NCI-H526 (cell line): ENCODE results near the gene BMP8B.
"Not testable (repeated sequence)": the region's sequence is repeated elsewhere in the genome, so short reads cannot be mapped to it uniquely, and the experiment has no call there.

Experiments used
- DNase-seq, 2 experiments: peaks; one replicate each; lab custom pipeline; 2025; lab: John Stamatoyannopoulos, UW

The BMP8B gene, protein sequence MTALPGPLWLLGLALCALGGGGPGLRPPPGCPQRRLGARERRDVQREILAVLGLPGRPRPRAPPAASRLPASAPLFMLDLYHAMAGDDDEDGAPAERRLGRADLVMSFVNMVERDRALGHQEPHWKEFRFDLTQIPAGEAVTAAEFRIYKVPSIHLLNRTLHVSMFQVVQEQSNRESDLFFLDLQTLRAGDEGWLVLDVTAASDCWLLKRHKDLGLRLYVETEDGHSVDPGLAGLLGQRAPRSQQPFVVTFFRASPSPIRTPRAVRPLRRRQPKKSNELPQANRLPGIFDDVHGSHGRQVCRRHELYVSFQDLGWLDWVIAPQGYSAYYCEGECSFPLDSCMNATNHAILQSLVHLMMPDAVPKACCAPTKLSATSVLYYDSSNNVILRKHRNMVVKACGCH

DNA sequence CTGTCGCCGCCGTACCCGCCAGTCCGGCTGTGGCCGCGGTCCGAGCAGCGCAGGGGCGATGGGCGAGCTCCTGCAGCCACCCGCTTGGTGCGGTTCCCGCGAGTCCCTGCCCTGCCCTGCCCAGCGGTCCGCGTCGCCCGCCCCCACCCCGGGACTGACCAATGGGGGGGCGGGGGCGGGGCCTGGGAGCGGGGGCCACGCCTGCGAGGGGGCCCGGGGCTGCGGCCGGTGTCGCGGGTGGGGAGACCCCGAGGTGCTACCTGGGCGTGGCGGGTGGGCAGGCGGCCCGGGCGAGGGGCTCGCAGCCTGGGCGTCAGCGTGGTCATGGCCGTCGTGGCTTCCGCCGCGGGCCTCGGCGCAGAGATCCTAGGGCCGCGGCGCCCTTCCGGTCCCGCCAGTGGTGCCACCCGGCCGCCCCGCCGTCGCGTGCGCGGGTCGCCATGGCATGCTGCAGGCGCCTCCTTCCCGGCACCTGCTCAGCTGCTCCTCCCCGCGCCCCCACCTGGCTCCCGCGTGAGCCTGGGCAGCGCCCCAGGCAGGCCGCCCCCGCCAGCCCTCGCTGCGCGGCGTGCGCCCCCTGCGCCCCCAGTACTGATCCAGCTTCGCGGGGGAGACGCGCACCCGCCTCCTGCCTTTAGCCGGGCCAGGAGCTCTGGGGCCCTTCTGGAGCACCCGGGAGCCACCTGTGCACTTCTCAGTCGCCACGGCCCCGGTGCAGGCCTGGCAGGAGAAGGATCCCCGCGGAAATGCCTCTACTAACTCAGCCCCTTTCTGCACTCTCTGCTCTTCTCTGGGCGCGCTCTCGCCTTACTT is at the start of gene BMP8B:
TSS of gene BMP8B (minus strand) at position 108 of the 813 bp plus-strand sequence. CDS start 380 bp downstream, outside the sequence.
- DNase-seq: peak; percentile 28 to 84

DNA sequence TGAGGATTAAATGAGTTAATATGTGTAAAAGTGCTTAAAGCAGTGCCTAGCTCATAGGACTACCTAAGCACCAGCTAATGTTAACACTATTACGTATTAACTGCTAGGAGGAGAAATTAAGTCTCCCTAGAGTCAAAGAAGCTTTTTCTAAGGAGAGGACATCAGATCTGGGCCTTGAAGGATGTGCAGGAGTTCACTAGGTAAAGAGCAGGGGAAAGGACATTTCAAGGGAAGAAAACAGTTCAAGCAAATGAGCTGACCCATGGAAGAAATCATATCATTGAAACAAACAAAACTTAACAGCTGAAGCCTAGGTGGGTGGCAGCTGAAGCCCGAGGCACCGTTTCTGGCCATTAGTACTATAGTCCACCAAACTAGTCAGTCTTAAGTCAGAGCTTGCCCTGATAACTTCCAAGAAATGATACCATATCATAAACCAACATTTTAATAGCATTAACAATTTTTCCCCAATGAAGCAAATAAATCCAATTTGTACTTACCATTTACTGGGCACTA is 48.0 kb upstream of the BMP8B start:
- no peak for DNase-seq

DNA sequence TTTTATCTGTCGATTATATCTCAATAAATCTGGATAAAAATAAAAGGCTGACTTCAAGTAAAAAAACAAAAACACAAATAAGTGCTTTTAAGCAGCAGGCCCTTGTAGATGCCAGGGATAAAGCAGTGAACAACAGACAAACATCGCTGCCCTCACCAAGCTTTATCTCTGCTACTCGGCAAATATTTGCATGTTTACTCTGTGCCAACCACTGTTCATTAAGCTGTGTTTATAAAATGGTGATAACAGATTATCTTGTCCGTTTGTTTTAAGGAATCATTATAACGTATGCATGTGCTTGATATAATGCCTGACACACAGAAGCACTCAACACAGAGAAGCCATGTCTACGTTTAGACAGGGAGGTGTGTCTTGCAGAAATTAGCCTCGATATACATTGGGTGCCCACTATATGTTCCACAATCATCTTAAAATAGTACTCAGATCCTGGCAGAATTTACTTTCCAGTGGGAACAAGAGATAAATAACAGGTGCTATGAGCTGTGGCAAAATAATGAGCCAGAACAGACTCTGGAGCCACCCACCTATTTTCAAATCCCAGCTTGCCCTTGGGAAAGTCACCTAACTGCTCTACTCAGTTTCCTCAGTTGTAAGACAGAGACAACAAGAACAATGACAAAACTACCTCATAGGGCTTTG is 47.4 kb upstream of the BMP8B start:
- DNase-seq: no peak

DNA sequence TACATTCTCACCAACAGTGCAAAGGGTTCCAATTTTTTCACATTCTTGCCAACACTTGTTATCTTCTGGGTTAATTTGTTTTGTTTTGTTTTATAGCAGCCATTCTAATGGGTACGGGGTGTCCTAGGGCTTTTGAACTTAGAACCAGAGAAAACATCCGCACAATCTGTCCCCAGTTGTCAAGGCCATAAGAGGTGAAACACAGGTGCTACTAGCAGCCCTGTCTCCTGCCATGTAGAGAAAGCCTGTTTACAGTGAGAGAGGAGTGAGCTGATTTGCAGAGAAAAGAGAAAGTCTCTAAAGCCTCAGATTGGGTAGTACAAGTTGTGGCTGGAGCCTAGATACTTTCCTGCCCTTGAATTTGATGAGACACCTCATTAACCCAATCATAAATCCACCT is 46.4 kb upstream of the BMP8B start:
- DNase-seq: no peak

DNA sequence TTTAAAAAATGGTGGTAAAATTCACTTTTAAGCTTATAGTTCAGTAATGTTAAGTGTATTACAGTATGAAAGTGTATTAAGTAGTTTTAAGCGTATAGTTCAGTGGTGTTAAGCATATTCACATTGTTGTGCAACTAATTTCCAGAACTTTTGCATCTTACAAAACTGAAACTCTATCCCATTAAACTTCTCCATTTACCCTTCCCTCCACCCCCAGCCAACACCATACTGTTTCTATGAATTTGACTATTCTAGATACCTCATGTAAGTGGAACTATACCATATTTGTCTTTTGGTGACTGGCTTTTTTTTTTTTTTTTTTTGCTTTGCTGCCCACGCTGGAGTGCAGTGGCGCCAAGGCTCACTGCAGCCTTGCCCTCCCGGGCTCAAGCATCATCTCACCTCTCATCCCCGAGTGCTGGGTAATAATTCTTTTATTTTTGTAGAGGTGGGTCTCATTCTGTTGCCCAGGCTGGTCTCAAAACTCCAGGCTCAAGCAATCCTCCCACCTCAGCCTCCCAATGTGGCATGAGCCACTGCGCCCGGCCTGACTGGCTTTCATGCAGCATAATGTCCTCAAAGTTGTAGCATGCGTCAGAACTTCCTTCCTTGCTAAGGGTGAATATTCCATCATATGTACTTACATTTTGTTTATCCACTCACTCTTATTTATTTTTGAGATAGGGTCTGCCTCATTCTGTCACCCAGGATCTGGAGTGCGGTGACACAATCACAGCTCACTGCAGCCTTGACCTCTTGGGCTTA is 45.1 kb upstream of the BMP8B start:
- no peak for DNase-seq

DNA sequence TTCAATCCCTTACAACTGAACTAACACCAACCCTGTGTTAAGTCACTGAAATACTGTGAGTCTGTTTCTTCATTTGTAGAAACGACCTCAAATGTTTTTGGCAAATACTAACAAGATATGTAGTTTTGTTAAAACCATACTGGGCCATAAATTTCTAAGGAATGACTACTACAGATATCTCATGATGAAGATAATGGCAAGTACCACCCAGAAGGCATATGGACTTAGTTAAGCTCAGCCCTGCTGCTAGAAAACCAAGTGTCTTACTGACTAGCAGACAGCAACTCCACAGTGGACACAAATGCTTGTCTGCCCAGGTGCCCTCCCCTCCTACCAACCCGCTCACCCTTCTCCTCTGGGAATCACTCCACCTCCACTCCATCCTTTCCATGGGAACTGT is 44.5 kb upstream of the BMP8B start:
- DNase-seq: no peak

DNA sequence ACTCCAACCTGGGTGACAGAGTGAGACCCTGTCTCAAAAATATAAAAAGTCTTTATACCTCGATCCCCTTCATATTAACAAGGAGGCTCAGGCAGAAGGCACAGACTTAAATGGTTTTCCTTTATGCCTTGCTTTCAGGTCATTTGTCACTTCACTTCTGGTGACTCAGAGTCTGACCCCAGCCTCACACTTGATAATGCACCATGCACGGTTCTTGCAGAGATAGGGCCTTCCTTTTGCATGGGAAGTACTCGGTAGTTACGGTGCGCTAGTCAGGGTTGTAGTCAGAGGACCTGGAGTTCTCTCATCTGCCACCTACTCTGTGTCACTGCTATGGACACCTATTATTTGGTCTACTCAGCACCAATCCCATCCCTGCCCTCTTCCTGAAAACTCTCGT is 43.6 kb upstream of the BMP8B start:
- DNase-seq: no peak

DNA sequence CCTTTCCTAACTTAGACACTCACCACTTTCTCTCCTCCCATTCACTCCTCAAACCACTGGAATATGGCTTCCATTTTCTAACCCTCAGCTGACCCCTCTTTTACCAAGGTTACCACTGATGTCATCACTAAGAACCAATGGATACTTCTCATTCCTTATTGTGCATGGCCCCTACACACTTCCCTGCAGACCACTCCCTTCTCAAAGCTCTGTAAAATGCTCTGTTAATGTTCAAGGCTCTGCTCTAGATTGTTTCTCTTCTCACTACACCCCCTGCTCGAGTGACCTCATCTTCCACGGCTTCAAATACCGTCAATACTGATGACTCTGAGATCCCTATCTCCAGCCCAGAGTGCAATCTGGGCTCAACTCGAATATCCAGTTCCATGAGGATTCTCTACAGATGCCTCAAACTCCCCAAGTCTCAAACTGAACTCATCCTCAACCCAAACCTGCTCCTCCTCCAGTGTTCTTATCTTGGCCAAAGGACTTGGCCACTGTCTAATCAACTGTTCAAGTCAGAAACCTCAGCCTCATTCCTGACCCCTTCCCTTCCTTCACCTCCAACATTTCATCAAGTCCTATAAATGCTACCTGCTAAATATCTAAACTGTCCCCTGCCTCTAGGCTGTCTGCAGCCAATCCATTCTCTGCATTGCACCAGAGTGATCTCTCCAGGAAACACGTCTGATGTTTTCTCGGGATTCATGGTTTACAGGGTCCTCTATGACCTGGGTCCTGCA is 41.3 kb upstream of the BMP8B start:
- no peak for DNase-seq

DNA sequence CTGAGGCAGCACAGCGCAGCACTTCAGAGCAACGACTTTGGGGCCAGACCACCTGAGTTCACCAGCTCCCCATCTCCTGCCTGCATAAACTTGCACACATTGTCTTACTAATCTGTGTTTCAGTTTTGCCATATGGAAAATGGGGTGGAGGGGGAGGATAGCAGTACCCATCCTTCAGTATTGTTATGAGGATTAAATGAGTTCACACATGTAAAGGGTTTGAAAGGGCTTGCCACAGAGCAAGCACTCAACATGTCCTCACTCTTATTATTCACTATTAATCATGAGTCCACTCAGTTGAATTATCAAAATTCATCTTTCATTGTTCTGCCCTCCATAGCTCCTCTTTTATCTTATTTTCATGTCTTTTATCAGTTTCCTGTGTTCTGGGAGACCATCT is 40.1 kb upstream of the BMP8B start:
- DNase-seq: no peak

DNA sequence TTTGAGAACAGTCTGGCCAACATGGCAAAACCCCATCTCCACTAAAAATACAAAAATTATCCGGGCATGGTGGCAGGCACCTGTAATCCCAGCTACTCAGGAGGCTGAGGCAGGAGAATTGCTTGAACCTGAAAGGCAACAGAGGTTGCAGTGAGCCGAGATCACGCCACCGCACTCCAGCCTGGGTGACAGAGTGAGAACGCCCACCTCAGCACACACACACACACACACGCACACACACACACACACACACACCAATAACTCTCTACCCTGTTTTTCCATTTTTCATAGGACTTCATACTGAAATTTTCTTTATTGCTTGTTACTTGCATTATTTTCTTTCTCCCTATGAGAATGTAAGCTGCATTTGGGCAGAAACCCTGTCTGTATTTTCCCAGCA is 39.6 kb upstream of the BMP8B start:
- not testable (repeated sequence) for DNase-seq

DNA sequence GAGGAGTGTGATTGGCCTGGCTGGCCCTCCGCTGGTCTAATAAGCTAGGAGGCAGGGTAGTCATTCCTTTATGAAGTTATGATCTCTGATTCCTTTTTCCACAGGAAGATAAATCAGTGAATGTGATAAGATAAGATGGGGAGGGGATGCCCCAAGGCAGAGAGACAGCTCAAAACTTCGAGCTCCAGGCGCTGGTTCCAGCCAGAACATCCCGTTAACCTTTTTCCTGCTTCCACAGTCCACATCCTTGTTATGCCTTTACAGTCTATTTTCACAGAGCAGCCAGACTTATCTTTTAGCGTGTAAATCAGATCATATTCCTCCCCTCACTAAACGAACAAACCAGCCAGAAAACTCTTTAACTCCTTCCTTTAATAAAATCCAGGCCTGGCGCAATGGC is 38.5 kb upstream of the BMP8B start:
- DNase-seq: no peak

DNA sequence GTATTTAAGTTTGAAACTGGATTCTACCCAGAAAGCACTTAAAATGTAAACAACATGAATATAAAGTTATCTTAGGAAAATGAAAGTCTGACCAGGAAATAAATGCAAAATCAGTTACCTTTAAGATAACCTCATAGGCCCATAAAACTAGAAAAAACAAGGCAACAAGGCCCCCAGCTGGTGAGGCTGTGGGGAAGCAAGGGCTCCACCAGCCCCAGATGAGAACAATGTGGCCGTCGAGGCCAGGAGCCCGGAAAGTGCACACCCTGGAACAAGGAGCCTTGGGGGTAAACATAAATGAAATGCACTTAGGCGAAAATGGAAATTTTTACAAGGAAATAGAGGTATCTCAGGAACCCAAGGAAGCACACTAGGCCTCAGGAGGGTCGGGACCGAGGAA is 37.9 kb upstream of the BMP8B start:
- no peak for DNase-seq

DNA sequence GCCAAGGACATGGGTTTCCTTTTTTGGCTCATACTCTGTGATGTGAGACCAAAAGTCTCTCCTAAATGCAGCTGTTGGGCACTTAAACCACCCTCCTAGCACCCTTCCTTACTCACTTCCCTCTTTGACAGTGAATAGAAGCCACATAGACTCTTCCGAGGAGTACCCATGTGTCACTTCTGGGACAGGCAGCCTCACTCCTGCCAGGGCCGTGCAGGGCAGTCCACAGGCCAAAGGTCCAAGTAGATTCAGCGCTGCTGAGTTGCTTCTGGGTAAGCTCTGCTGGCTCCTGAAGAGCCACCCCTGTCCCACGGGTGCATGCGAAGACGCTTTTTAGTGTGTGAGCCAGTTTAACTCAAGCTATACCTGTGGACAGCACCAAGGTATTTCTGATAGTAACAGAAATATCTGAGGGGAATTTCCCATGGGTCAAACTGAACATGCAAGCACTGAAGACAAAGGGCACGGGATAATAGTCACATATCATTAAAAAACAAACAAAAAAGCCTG is 36.8 kb upstream of the BMP8B start:
- no peak for DNase-seq

DNA sequence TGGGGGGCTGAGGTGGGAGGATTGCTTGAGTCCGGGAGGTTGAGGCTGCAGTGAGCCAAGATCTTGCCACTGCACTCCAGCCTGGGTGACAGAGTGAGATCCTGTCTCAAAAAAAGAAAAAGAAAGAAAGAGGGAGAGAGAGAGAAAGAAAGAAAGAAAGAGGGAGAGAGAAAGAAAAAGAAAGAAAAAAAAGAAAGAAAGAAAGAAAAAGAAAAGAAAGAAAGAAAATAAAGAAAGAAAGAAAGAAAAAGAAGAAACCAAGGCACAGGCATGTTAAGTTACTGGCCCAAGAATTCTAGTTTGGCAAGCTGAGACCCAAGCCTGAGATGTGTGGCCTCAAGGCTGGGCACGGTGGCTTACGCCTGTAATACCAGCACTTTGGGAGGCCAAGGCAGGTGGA is 34.8 kb upstream of the BMP8B start:
- not testable (repeated sequence) for DNase-seq

DNA sequence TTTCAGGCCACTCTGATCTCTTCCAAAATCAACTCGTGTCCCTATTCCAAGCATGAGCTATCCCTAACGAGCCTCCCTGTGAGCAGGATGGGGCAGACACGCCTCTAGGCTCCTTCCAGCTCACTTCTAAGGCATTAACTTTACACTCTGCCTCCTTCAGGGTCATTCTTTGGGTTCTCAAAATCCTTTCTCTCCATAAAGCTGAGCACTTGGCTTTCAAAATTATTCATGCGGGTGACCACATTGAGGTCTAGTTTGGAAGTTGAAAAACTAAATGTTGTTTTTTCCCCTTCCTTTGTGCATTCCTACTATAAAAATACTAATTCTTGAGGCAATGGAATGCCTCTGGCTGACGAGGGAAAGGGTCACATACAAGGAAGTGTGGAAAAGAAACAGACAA is 33.5 kb upstream of the BMP8B start:
- DNase-seq: no peak

DNA sequence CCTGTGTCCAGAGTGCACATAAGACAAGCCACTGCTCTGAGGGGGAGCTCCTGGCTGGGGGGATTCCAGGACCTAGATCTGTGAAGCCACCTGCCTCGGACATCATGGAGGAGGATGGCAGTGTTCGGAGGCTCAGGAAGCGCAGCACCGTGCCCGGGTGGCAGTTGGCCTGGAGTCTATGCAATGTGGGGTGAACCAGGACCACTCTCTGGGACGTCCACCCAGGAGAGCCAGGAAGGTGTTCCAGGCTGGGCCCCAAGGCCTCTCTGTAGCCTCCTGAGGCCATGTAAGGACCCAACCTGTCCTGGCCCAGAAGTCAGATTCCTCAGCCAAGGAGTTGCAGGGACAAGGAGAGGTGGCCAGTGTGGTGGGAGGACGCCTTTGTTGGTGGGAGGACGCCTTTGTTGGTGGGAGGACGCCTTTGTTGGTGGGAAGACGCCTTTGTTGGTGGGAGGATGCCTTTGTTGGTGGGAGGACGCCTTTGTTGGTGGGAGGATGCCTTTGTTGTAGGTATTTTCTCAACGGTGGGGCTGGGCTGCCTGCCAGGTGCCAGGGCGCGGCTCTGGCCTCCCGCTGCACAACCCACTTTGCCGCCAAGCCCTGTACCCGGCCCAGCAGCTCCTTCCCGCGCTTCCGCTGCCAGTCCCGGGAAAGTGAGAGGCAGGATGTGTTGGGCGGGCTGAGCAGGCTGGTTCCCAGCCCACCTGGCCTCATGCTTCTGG is 30.6 kb upstream of the BMP8B start:
- DNase-seq: no peak

DNA sequence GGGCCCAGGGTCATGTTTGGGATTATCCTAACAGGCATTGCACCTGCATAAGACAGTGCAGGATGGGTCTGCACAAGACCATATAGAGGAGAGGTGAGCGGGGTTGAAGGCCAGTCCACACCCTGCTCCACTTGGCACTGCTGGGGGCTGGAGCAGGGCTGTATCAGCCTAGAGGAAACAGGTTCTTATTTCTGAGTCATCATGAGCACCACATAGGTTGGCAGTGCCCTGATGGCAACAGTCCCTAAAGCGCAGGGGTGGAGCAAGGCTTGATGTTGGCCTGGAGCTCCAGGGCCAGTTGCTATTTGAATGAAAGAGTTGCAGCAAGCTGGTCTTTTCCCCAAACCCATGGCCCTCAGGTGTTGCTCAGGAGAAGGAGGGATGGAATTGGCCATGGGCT is 29.8 kb upstream of the BMP8B start:
- no peak for DNase-seq

DNA sequence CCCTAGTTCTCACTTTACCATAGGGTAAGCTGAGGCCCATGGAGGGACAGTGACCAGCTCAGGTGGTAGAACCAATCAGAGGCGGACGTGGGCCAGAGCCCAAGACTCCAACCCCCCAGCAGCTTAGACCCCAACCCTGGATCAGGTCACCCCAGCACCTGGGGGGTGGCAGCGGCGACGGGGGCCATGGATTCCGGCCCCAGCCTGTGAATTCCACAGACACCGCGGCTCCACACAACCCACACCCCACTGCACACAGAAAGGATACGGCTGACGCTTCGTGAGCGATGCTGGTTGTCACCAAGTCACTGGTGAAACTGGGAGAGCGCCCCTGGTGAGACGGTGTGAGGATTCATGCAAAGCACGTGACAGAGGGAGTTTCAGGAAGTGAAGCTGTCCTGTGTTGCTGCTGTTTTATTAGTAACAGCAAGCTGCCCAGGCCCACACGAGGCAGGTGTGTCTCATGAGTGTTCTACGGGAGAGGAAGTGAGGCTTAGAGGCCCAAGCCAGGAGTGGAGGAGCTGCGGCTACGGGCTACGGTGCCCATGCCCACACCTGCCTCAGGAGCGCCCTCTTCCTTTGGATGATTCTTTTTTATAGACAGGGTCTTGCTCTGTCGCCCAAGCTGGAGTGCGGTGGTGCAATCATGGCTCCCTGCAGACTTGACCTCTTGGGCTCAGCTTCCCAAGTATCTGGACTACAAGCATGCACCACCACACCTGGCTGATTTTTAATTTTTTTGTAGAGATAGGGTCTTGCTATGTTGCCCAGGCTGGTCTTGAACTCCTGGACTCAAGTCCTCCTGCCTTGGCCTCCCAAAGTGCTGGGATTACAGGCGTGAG is 28.6 kb upstream of the BMP8B start:
- peak; percentile 94 to 95 for DNase-seq

DNA sequence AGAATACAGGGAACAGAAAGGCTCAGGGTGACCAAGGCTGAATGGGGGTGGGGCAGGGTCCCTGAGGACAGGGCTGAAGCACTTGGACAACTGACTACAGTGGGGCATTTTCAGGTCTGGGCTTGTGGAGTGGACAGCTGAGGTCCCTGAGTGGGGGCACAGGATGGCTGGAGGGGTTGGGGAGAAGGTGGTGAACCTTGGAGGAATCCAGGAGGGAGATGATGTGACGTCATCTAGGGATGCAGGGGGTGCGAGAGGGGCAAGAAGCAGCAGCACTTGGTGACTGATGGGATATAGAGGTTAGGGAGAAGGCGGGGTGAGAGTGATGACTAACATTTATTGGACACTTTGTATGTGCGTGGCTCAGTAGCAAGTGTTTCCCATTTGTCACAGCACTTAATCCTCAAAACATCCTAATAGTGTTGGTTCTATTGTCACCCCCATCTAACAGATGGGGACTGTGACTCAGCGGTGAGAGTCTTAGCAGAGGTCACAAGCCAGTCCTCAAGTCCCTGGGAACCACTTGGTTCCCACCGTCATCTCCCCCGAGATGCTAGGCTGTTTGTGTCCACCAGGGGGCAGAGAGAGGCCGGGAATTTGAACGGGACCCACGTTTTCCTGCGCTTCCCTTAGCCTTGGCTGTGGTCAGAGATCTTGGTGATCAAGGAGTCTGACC is 27.9 kb upstream of the BMP8B start:
- peak; percentile 51 to 88 for DNase-seq
